Suppressor macrophage (primary cell): ENCODE data around the gene NHLRC4.

Experiments
- DNase-seq, 4 experiments: peaks; one replicate each; pipeline ENCODE4 v3.0.0-alpha.2; 2020 to 2022

Gene NHLRC4

DNA sequence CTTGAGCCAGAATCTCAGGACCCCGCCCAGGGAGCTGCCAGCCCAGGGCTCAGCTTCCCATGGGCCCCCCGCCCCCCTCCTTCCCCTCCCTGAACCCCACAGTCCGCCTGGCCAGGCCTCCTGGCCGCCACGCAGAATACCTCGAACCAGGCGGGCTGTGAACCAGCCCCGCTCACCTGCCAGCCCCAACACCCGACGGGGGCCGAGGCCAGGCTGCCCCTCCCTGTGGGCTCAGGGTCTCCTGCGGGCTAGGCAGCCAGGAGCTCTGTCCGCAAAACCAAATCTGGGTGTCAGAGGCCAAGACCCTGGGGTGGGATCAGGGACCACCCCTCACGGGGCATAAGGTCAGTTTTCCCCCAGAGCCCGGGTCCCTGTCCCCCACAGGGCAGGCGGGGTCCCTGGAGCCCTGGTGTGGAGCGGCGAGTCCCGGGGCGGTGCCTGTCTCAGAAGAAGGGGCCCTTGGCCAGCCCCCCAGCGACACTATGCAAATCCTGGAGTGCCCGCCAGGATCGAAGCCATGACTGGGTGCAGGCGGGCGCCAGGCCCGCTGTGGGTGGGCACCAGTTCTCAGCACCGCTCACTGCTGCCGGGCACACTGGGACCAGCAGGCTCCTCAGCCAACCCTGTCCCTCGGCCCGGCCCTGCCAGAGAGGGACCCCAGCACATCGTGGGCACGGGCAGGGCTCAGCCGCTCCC, 13.1 kb upstream of the NHLRC4 start:
- no peak for DNase-seq

DNA sequence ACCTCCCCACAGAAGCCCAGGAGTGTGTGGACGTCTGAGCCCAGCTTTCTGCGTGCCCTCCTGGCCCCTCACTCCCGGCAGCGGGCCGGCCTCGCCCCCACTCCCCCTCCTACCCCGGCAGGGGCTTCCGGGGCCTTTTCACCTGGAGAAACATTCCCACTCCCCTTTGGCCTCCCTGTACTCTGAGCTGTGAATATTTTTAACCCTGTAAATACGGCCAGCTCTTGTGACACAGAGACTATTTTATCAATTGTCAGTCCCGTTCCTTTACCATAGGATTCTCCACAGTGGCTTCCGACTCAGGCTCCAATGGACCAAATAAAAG, 12.5 kb upstream of the NHLRC4 start:
- DNase-seq, result no peak

DNA sequence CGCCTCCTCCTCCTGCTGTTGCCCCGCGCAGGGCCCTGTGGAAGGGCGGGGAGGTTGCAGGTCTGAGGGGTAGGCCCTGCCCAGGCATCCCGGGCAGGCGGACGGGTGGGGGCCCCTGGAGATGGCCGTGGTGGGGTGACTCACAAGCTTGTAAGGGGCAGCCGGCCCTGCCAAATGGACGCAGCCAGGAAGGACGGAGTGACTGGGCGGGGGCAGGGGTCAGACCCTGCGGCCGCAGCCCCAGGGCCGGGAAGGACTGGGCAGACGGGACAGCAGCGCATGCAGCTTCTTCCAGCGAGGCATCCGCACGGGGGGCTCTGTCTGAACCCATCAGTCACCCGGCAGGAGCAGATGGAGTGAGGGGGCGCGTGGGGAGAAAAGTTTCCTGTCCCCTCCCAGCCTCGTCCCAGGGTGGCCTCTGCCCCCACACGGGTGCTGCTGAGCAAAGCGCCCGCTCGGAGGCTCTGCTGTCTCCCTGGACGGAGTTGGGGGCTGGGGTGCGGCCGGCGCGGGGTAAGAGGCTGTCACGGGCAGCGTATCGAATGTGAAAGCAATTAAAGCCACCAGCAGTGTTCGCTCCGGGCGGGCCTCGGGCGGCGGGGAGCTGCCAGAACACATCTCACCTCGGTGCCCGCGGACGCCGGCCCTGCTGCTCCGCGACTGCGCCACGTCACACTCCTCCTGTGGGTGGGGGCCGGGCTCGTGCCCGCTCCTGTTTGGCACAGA, 12.0 kb upstream of the NHLRC4 start:
- DNase-seq, result no peak

DNA sequence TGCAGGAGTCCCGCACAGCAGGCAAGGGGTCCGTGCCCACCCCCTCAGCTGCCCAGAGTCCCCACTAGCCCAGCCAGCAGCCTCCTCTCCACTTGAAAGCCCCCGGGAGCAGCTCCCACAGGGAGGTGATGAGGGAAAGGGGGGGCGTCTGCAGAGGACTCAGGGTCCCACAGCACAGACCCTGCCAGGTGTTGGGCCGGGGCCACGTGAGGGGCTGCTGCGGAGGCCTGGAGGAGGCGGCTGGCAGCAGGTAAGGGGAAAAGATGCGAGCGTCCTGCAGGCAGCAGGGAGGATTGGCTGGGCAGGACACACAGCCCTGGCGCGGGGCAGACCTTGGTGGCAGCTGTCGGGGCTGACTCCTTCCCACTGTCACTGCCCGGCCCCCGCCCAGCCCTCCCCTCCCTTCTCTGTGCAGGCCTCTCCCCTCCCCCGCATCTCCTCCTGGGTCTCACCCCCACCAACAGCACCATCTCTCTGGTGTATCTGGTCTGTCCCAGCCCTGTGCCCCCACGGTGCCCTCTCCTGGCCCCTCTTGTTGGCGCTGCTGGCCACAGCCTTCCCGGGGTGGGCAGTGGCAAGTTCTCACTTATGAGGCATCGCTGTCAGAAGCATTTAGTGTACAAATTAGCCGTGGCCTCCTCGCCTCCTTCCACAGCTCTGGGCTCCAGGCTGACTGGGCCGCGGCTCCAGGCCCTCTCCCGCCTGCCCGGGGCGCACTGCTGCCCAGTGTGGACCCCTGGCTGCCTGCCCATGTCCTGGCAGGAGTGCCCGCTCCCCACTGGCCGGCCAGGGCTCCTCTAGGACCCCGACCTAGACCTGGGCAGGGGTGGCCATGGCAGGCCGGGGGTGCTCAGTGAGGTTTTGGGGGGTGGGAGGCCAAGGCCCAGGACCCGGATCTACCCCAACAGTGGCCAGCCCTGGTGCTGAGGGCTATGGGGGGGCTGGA, 11.0 kb upstream of the NHLRC4 start:
- no peak for DNase-seq

DNA sequence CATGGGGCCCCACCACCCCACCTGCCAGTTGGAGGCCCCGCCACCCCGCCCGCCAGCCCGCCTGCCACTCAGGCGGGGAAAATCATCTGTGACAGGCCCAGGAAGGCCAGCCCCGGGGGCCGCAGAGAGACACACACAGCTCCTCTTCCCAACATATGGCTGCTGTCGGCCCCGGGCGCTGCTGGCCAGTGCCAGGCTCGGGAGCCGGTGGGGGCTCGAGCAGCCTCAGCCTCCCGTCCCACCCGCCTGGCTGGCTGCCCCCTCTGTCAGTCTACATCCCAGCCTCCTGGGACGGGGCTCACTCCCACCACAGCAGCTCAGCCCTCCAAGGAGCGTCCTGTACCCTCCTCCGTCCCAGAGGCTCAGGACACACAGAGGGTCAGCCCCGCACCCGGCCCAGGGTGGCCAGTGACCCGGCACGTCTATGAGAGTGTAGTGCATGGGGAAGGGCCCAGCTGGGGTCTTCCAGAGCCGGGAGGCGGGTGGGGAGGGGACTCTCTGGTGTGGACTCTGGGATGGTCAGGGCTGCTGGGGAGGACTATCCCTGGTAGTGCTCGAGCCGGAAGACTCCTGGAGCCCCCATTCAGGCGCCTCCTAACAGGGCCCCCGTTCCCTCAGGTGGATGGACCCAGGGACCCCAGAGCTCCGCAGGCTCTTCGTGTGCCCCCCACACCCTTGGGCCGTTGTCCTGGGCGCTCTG, 10.2 kb upstream of the NHLRC4 start:
- DNase-seq, result no peak

DNA sequence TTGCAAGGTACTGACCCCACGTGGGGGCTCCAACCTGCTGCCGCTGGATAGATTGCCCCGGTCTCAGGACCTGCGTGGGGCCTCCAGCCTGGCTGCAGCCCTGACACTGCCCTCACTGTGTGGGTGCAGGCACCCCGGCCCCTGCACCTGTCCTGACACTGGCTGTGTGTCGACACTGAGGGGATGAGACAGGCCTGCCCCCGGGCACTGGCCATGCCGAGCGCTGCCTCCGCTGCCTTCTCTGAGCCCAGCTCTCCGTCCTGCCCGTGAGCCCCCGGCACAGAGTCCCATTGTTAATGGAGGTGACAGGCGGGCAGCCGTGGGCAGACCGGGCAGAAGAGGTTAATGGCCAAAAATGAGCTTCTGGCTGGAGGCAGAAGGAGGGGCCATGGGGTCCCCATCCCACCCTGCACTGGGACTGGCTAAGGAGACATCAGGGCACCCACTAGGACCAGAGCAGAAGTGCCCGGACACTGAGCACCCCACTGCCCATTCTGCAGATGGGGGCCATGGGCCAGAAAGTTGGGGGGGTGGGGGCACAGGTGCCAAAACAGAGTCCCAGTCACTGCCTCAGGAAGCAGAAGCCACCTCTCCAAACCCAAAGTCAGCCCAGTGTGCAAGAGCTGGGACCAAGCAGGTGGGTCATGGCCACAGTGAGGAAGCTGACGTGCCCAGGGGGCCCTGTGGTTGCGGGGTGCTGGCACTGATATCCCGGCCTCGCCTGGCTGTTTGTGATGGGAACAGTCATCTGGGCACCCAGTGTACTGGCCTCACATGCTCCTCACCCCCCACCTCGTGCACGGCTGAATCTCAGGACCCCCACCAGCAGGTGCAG, 9.1 kb upstream of the NHLRC4 start:
- DNase-seq, result no peak

DNA sequence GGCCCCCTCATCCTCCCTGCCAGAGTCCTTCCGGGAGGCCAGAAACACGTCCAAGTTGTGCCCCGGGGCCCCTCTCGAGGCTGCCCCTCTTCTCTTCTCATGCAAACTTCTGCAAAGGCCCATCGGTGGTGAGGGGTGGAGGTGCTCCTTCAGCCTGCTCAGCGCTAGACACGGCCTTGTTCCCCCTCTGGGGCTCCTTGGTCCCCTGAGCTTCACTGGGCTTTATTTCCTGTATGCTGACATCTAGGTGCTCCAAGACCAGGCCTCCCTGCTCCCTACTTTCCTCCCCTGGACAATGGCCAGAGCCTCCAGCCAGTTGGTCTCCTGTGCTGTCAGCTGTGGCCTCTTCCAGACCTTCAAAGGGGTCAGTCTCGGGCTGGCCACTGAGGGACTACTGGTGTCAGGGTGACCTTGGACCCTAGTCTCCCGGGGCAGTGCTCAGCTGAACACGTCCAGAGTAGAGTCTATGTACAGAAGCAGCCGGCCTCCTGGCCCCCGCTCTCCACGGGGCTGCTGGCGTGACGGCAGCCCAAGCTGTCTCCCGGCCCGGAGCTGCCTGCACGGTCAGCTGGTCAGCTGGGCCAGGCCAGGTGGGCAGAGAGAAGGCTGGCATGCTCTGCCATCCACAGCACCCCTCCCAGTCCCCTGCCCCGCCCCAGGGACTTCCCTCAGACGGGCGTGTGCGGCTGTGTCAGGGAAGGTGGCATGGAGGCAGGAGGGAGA, 8.3 kb upstream of the NHLRC4 start:
- no peak for DNase-seq

DNA sequence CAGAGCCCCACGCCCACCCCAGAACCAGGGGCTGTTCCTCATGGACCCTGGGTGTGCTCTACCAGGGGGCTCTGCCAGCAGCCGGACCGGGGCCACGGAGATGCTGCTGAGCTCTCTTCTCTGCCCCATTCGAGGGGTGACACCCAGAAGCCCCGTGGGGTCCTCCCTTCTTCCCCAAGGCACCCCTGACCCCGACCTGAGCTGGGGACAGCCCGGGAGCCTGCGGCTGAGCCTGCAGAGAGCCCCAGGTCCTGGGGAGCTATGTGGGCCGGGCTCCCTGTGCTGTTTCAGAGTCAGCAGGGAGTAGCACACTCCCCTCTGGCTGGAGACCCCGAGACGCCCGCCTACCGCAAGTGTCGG, 7.8 kb upstream of the NHLRC4 start:
- DNase-seq, result no peak

DNA sequence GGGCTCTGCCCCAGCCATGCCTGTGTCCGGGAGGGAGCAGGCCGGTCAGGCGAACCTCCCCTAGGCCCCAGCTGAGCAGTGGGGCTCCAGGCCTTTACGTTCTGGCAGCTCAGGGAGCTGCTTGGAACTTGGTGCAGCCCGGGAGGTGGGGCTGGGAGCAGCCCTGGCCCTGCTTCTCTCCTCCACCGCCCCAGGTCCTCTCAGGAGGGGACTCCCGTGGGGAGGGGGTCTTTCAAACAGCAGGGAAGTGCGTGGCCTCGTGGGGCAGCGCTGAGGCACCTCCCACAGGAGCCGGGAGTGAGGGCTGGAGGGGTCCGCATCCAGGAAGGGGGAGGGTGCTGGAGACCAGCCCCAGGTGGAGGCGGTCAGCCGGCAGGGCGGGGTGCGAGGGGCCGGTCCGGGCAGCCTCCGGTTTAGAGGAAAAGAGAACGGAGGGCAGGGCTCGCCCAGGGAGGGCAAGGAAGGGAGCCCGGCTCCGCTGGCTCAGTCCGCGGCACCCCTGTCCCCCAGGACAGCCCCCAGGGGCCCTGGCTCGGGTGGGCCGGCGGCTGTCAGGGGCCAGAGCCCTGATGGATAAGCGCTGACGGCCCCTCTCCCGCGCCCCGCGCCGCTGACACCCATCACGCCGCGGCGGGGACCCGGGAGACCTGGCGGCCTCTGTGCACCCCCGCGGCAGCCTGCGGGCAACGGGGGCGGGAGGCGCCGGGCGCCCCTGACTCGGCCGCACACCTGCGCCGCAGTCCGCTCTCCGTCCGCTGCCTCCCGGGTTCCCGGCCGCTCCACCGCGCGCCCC, 7.2 kb upstream of the NHLRC4 start:
- no peak for DNase-seq

DNA sequence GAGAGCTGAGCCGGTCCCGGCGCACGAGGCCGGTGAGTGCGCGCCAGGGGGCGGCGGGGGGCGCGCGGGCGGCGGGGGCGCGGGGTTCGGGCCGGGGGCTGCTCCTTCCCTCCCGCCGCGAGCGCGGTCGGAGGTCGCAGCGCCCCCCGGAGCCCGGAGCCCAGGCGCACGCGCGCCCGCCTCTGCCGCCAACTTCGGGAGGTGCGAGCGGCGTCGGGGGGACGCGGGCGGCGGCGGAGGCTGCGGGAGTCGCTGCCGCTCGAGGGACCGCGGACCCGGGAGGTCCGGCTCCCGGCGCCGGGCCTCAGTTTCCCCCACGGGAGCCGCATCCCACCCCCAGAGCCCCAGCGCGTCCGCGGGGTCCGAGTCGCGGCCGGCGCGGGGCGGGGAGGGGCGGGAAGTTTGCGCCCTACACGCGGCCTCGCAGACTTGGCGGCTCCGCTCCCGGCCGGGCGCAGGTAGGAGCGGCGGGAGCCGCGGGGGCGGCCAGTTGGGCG, 6.6 kb upstream of the NHLRC4 start, which contains the start of gene PRR35:
Gene PRR35, plus strand, starts transcription at position 191 of the 497 bp plus-strand sequence. CDS start 2,901 bp downstream, outside the sequence.
- DNase-seq, result no peak

DNA sequence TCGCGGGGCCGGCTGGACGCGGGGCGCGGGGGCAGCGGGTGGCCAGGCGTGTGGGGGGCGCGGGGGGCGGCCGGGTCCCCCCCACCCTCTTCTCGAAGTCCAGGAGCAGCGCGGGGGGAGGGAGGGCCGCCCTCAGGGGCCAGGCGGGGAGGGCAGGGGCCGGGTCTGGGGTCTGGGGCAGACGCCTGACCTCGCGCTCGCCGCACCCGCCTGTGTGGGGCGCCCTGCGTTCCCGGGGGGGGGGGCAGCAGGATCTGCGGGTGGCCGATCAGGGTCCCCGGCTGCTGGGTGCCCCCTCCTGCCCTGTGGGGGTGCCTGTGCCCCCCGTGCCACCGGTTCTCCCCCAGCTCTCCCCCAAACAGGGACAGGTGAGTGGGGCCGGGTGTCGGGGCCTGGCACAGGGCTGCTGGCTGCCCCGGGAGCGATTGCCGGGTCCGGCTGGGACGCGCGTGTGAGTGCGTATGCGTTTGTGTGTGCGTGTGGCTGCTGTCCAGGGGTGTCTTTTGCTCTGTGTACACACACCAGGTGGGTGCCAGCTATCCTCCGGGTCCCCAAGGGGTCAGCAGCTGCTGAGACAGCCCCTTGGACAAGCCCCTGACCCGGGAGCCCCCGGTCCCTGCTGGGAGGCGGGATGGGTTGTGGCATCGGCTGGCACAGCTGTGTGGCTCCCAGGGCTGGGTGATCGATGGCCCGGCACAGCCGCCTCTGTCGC, 5.9 kb upstream of the NHLRC4 start:
- no peak for DNase-seq

DNA sequence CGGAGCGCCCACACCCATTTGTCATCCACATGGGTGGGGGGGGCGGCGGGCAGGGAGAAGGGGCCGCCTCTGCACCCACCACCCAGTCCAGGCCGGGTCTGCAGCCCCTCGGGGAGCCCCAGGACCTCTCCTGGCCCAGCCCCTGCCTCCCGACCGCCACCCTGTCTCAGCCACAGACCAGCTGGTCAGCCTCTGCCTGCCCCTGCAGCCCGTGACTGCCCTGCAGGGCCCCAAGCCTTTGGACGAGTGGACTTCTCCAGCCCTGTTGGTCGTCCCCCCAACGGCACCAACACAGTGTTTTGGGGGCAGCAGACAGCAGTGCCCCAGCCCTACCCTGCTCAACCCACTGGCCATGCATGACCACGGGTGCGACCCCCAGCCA, 5.4 kb upstream of the NHLRC4 start:
- no peak for DNase-seq

DNA sequence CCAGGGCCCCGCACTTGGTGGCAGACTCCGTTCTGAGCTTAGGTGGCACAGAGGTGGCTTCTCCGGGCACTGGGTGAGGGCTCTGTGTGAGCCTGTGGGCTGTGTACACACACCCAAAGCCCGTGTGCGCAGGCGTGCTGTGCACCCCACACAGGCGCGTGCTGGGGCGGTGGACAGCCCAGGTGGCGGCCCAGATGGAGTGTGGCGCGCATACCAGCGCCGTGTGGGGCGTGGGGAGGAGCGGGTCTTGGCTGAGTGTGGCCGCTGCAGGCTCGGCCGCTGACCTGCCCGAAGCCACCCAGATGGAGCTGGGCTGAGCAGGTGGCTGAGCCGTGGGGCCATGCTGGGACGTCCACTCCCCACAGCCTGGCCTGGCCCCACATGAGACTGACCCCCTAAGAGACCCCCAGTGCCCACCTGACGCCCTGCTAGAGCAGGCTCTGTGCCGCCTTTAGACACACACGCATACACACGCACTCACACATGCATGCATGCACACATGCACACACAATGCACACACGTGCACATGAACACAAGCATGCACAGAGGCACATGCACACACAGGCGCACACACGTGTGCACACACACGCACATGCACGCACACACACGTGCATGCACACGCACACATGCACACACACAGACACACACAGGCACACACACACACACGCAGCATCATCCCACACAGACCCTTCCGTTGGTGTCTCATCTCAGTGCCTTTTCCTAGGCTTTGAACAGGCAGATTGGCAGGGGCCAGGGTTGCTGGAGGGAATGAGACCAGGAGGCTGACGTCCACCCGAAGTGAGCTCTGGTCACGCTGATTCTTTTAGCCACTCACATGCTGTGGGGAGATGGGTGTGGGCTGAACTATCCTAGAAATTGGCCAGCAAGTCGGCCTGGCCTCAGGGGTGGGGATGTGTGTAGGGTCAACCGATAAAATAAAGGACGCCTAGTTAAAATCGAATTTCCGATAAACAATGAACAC, 4.6 kb upstream of the NHLRC4 start:
- DNase-seq, result no peak

DNA sequence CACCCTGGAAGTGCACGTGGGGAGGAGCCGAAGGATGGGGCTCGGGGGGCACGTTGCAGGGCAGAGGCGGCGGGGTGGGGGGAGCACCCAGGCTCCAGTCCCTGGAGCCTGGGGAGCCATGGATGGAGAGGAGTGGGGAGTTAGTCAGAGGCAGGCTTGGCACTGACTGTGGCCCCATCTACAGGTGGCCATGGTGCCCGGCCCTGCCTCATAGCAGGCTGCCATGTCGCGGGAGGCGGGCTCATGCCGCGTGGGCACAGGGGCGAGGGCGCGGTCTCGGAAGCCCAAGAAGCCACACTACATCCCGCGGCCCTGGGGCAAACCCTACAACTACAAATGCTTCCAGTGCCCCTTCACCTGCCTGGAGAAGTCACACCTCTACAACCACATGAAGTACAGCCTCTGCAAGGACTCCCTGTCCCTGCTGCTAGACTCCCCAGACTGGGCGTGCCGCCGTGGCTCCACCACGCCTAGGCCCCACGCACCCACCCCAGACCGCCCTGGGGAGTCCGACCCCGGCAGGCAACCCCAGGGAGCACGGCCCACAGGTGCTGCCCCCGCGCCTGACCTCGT, 3.6 kb upstream of the NHLRC4 start:
- no peak for DNase-seq

DNA sequence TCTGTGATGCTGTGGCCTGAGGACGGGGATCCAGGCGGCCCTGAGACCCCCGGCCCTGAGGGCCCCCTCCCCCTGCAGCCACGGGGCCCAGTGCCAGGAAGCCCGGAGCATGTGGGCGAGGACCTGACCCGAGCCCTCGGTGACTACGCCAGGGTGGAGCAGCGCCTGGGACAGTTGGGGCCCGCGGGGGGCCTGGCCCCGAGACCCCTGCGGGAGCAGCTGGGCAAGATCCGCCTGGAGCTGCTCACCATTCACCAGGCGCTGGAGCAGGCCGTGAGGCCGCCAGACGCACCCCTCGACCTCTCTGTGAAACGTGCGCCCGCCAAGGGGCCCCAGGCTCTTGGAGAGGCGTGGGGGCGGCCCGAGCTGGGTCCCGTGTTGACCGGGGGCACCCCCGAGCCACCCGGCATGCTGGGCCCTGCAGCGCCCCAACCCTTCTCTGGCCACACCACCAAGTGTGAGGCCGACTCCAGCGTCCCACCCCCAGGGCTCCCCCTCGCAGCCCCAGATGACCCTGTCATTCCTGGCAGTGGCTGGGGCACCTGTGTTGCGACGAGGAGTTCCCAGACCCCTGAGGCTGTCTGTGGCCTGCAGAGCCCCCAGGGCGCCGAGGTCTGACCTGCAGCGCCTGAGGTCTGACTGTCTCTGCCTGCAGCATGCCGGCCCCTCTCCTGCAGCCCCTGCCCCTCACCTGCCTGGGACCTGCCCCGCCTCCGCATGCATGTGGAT, 2.0 kb upstream of the NHLRC4 start:
- no peak for DNase-seq

DNA sequence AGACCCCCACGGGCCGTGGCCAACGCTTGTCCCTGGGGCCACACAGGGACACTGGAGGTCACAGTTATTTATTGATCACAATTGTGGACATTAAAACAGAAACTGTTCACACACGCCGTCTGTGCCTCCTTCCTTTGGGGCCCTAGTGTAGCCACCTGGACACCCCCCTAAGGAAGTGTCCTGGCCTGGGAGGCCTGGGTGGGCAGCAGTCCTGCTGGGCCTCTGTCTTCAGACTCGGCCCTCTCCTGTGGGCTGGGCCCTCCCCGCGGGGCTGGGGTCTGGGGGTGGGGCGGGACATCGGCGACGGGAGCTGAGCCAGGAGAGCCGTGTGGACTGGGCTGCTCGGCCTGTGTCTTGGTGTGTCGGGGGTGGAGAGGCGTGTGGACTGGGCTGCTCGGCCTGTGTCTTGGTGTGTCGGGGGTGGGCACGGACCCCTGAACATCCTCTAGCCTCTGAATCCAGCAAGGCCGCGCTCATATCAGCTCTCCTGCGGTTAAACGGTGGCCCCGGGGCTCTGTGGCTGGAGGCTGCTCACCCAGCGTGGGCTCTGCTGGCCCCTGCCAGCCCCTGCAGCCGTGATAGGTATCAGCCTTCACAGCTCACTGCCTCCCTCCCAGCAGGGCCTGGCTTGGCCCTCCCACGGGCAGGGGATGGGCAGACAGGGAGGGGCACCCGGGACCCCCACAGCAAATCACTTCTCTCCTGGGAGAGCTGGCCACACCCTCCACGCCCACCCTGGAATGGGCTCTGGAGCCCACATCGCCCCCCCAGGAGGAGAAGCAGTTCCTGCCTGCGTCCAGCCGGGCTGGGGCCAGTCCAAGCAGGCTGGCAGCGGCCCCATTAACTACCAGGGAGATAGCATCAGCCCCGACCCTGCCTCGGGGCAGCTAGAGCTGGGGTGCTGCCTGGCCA, 1.1 kb upstream of the NHLRC4 start:
- no peak for DNase-seq
